ENCODE results near the gene FAM168A. TPM values are rescaled to one million over a fixed set of nuclear protein-coding genes. Genes with fewer than 3 reads are reported as not detected.

FAM168A gene
- polyA plus RNA-seq, 1 donor (not counting 4 experiments of a cell fraction or from before 2014, with no cell fraction given) = 11.8 TPM

DNA sequence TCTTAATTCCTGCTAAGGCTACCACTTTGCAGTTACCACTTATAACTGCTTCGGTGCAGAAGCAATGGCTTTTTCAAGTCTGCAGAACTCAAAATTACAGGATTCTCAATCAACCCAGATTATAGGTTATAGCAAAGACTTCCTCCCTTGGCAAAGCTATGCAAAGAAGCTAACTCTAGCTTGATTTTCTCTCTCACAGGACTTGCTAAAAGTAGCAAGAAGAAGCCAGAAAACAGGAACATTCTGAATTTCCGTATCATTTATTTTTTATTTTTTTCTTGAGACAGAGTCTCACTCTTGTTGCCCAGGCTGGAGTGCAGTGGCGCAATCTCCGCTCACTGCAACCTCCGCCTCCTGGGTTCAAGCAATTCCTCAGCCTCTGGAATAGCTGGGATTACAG, 37.8 kb upstream of the FAM168A start:
- H3K36me3 ChIP-seq (ENCODE audit: control insufficient read depth in 2 of 2, extremely low read depth in 1 of 2, insufficient read depth in 2 of 2, low read length in 2 of 2) = no peaks in the 10 kb centered on the region
- no peak overlapping the region for H3K9ac ChIP-seq (ENCODE audit: control insufficient read depth, extremely low read depth, insufficient read depth, low read length)
- H3K79me2 ChIP-seq (ENCODE audit: control insufficient read depth, insufficient read depth, low read length) = no peaks in the 10 kb centered on the region
- no peak for FAIRE-seq
- no peak overlapping the region for H3K4me2 ChIP-seq (ENCODE audit: control insufficient read depth, extremely low read depth, insufficient read depth, low read depth, low read length)
- H3K27me3 ChIP-seq (ENCODE audit: control insufficient read depth, extremely low read depth, insufficient read depth, low read length) = no peaks in the 10 kb centered on the region
- no peak for DNase-seq (ENCODE audit: low read depth, low spot score)
- H3K4me3 ChIP-seq (ENCODE audit: control insufficient read depth in 2 of 3, extremely low read depth in 1 of 3, insufficient read depth in 2 of 3, low read depth in 1 of 3, low read length in 3 of 3) = no peak overlapping the region
- no peak overlapping the region for H3K27ac ChIP-seq (ENCODE audit: control insufficient read depth, insufficient read depth, low read length)
- dilution Hi-C loops (cut with MboI; ENCODE audit: extremely low pct_ligation_motif_present, low sequenced_read_pairs) = no loop called here
- no peak for TF ChIP-seq EZH2 (IDR thresholded peaks at IDR 0.05; ENCODE audit: low read length)
- TF ChIP-seq CTCF (optimal IDR thresholded peaks at IDR 0.05 in 1 of 3, IDR thresholded peaks at IDR 0.05 in 1 of 3, conservative IDR thresholded peaks at IDR 0.05 in 1 of 3; ENCODE audit: extremely low read depth in 1 of 3, insufficient read depth in 2 of 3, low read length in 3 of 3) = no peak
- H3K9me3 ChIP-seq (ENCODE audit: control insufficient read depth, low read depth, low read length) = no peaks in the 10 kb centered on the region
- no peaks in the 10 kb centered on the region for H3K4me1 ChIP-seq (ENCODE audit: control insufficient read depth, extremely low read depth, insufficient read depth, low read length)
- H3K9me1 ChIP-seq (ENCODE audit: control insufficient read depth, extremely low read depth, insufficient read depth, low read length) = no peaks in the 10 kb centered on the region
- no peak overlapping the region for H2AFZ ChIP-seq (ENCODE audit: control insufficient read depth, low read length)
- H4K20me1 ChIP-seq (ENCODE audit: control insufficient read depth, extremely low read depth, insufficient read depth, low read length) = no peaks in the 10 kb centered on the region

GRCh38 chr11:73633999-73634398, 36.1 kb upstream of the FAM168A start:
- DNase-seq (ENCODE audit: low read depth, low spot score) (no peak), FAIRE-seq (no peak)
- Histone ChIP-seq H2AFZ (ENCODE audit: control insufficient read depth, low read length) (no peak overlapping the region), H3K9ac (ENCODE audit: control insufficient read depth, extremely low read depth, insufficient read depth, low read length) (no peak overlapping the region), H3K27me3 (ENCODE audit: control insufficient read depth, extremely low read depth, insufficient read depth, low read length) (no peaks in the 10 kb centered on the region), H3K9me1 (ENCODE audit: control insufficient read depth, extremely low read depth, insufficient read depth, low read length) (no peaks in the 10 kb centered on the region), H3K36me3 (ENCODE audit: control insufficient read depth in 2 of 2, extremely low read depth in 1 of 2, insufficient read depth in 2 of 2, low read length in 2 of 2) (no peaks in the 10 kb centered on the region), H3K9me3 (ENCODE audit: control insufficient read depth, low read depth, low read length) (no peaks in the 10 kb centered on the region), H4K20me1 (ENCODE audit: control insufficient read depth, extremely low read depth, insufficient read depth, low read length) (no peaks in the 10 kb centered on the region), H3K27ac (ENCODE audit: control insufficient read depth, insufficient read depth, low read length) (no peak overlapping the region), H3K79me2 (ENCODE audit: control insufficient read depth, insufficient read depth, low read length) (no peaks in the 10 kb centered on the region), H3K4me2 (ENCODE audit: control insufficient read depth, extremely low read depth, insufficient read depth, low read depth, low read length) (no peak overlapping the region), H3K4me3 (ENCODE audit: control insufficient read depth in 2 of 3, extremely low read depth in 1 of 3, insufficient read depth in 2 of 3, low read depth in 1 of 3, low read length in 3 of 3) (no peak overlapping the region), H3K4me1 (ENCODE audit: control insufficient read depth, extremely low read depth, insufficient read depth, low read length) (no peaks in the 10 kb centered on the region)
- TF ChIP-seq EZH2 (IDR thresholded peaks at IDR 0.05; ENCODE audit: low read length) = no peak
- no peak for TF ChIP-seq CTCF (optimal IDR thresholded peaks at IDR 0.05 in 1 of 3, IDR thresholded peaks at IDR 0.05 in 1 of 3, conservative IDR thresholded peaks at IDR 0.05 in 1 of 3; ENCODE audit: extremely low read depth in 1 of 3, insufficient read depth in 2 of 3, low read length in 3 of 3)
- dilution Hi-C loops (cut with MboI; ENCODE audit: extremely low pct_ligation_motif_present, low sequenced_read_pairs) = no loop called here

Data from keratinocyte (primary cell).